ENCODE results near the gene COL4A6. TPM values are rescaled to one million over a fixed set of nuclear protein-coding genes. Genes with fewer than 3 reads are reported as not detected.

Gene COL4A6
- polyA plus RNA-seq, 1 donor from 2014 or later = 1.6 TPM

DNA sequence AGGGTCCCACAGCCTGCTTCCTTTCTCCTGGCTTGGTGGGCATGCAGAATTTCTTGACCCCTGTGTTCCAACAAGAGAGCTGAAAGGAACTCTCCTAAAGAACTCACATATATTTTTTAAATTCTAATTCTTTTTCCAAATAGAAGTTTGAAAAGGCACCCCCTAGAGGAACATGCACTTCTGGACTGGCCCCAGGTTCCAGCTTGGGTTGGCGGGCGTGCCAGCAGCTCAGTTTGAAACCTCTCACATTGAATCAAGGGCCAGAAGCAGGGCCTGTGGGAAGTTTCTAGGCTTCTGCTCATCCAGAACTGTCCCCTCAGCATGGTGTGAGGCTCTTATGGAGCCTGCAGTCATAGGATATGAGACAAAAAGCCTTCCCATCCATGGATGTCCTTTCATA is 214.0 kb downstream of the COL4A6 start:
- Histone ChIP-seq H3K79me2 (replicated peaks; ENCODE audit: insufficient read depth, low read length) (no peaks in the 10 kb centered on the region), H3K9ac (ENCODE audit: low read length) (no peak overlapping the region)

DNA sequence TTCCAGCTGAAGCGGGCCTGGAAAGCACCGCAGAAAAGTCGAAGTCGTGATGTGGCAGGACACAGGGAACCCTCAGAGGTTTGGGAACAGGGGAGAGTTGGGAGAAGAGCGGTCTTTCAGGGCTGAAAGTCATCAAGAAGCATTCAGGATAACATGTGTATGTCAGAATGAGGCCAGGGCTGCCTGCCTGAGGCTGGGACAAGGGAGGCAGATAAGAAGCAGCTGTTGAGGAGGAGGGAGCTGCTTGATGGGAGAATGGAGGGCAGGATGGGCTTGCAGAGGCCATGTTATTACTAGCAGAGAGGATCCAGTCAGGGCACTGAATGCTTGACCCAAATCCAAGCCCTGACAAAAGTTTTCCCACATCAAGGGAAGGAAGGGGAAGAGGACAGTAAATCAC is 214.6 kb downstream of the COL4A6 start:
- no peaks in the 10 kb centered on the region for H3K36me3 ChIP-seq (ENCODE audit: insufficient read depth, low read length)
- H3K4me2 ChIP-seq (ENCODE audit: low read length) = no peak overlapping the region
- no peak overlapping the region for H2AFZ ChIP-seq (ENCODE audit: low read depth, low read length)
- H3K27ac ChIP-seq (ENCODE audit: low read length) = no peak overlapping the region
- no peaks in the 10 kb centered on the region for H3K27me3 ChIP-seq (ENCODE audit: insufficient read depth, low read depth, low read length)
- no peaks in the 10 kb centered on the region for H3F3A ChIP-seq (ENCODE audit: insufficient read depth, low read length, poor library complexity, severe bottlenecking)
- H3K9me3 ChIP-seq (ENCODE audit: low read length) = no peaks in the 10 kb centered on the region
- H3K9me2 ChIP-seq (ENCODE audit: insufficient read depth, low read length) = no peaks in the 10 kb centered on the region
- H4K20me1 ChIP-seq (ENCODE audit: insufficient read depth) = no peaks in the 10 kb centered on the region
- H3K4me3 ChIP-seq (ENCODE audit: low read length) = no peak overlapping the region
- H3K79me2 ChIP-seq (replicated peaks; ENCODE audit: insufficient read depth, low read length) = no peaks in the 10 kb centered on the region
- no peak overlapping the region for H3K9ac ChIP-seq (ENCODE audit: low read length)
- no peak for TF ChIP-seq MXI1 (conservative IDR thresholded peaks at IDR 0.05; ENCODE audit: poor library complexity, severe bottlenecking)
- TF ChIP-seq EP300 (conservative IDR thresholded peaks at IDR 0.05; ENCODE audit: poor library complexity, severe bottlenecking) = no peak
- TF ChIP-seq, protein P1, sequence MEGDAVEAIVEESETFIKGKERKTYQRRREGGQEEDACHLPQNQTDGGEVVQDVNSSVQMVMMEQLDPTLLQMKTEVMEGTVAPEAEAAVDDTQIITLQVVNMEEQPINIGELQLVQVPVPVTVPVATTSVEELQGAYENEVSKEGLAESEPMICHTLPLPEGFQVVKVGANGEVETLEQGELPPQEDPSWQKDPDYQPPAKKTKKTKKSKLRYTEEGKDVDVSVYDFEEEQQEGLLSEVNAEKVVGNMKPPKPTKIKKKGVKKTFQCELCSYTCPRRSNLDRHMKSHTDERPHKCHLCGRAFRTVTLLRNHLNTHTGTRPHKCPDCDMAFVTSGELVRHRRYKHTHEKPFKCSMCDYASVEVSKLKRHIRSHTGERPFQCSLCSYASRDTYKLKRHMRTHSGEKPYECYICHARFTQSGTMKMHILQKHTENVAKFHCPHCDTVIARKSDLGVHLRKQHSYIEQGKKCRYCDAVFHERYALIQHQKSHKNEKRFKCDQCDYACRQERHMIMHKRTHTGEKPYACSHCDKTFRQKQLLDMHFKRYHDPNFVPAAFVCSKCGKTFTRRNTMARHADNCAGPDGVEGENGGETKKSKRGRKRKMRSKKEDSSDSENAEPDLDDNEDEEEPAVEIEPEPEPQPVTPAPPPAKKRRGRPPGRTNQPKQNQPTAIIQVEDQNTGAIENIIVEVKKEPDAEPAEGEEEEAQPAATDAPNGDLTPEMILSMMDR (IDR thresholded peaks at IDR 0.05; ENCODE audit: poor library complexity, severe bottlenecking) = no peak
- no peak for TF ChIP-seq POLR2AphosphoS5 (IDR thresholded peaks at IDR 0.05)
- no peak for TF ChIP-seq TAF1 (IDR thresholded peaks at IDR 0.05; ENCODE audit: low read depth)

More for the DNA sequence above, 214.0 kb downstream of the COL4A6 start:
- Histone ChIP-seq H2AFZ (ENCODE audit: low read depth, low read length) (no peak overlapping the region), H3K4me2 (ENCODE audit: low read length) (no peak overlapping the region), H4K20me1 (ENCODE audit: insufficient read depth) (no peaks in the 10 kb centered on the region), H3K27ac (ENCODE audit: low read length) (no peak overlapping the region), H3K9me3 (ENCODE audit: low read length) (no peaks in the 10 kb centered on the region), H3K36me3 (ENCODE audit: insufficient read depth, low read length) (no peaks in the 10 kb centered on the region), H3K27me3 (ENCODE audit: insufficient read depth, low read depth, low read length) (no peaks in the 10 kb centered on the region), H3K4me3 (ENCODE audit: low read length) (no peak overlapping the region), H3F3A (ENCODE audit: insufficient read depth, low read length, poor library complexity, severe bottlenecking) (no peaks in the 10 kb centered on the region), H3K9me2 (ENCODE audit: insufficient read depth, low read length) (no peaks in the 10 kb centered on the region)
- TF ChIP-seq RAD21 (conservative IDR thresholded peaks at IDR 0.05) = no peak
- no peak for TF ChIP-seq TAF1 (IDR thresholded peaks at IDR 0.05; ENCODE audit: low read depth)
- TF ChIP-seq, protein P2, sequence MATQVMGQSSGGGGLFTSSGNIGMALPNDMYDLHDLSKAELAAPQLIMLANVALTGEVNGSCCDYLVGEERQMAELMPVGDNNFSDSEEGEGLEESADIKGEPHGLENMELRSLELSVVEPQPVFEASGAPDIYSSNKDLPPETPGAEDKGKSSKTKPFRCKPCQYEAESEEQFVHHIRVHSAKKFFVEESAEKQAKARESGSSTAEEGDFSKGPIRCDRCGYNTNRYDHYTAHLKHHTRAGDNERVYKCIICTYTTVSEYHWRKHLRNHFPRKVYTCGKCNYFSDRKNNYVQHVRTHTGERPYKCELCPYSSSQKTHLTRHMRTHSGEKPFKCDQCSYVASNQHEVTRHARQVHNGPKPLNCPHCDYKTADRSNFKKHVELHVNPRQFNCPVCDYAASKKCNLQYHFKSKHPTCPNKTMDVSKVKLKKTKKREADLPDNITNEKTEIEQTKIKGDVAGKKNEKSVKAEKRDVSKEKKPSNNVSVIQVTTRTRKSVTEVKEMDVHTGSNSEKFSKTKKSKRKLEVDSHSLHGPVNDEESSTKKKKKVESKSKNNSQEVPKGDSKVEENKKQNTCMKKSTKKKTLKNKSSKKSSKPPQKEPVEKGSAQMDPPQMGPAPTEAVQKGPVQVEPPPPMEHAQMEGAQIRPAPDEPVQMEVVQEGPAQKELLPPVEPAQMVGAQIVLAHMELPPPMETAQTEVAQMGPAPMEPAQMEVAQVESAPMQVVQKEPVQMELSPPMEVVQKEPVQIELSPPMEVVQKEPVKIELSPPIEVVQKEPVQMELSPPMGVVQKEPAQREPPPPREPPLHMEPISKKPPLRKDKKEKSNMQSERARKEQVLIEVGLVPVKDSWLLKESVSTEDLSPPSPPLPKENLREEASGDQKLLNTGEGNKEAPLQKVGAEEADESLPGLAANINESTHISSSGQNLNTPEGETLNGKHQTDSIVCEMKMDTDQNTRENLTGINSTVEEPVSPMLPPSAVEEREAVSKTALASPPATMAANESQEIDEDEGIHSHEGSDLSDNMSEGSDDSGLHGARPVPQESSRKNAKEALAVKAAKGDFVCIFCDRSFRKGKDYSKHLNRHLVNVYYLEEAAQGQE (IDR thresholded peaks at IDR 0.05; ENCODE audit: borderline replicate concordance) = no peak
- no peak for TF ChIP-seq MXI1 (conservative IDR thresholded peaks at IDR 0.05; ENCODE audit: poor library complexity, severe bottlenecking)
- no peak for TF ChIP-seq SMC3 (conservative IDR thresholded peaks at IDR 0.05; ENCODE audit: poor library complexity)
- TF ChIP-seq POLR2AphosphoS5 (IDR thresholded peaks at IDR 0.05) = no peak
- TF ChIP-seq, protein P1 (IDR thresholded peaks at IDR 0.05; ENCODE audit: poor library complexity, severe bottlenecking) = no peak
- TF ChIP-seq EP300 (conservative IDR thresholded peaks at IDR 0.05; ENCODE audit: poor library complexity, severe bottlenecking) = no peak
- no peak for TF ChIP-seq EZH2 (IDR thresholded peaks at IDR 0.05; ENCODE audit: borderline replicate concordance, insufficient read depth, low read length, poor library complexity, severe bottlenecking)

All from neural cell (in vitro differentiated cells).